Measurements from ENCODE around the gene SPATA7.
A peak's percentile ranks its signal among the peaks of the same experiment; 100 is the strongest.

Gene SPATA7

GRCh38 chr14:88430976-88431375 lies 45.5 kb downstream of the SPATA7 start:
- no peak for TF ChIP-seq CTCF (IDR thresholded peaks at IDR 0.05; ENCODE audit: low read depth, low read length, missing control alignments)
- no peak for DNase-seq (ENCODE audit: low read depth)
- no peak overlapping the region for H3K4me3 ChIP-seq (ENCODE audit: low read depth, low read length)

GRCh38 chr14:88437658-88438057 lies 52.2 kb downstream of the SPATA7 start:
- DNase-seq (ENCODE audit: low read depth): no peak
- TF ChIP-seq CTCF (IDR thresholded peaks at IDR 0.05; ENCODE audit: low read depth, low read length, missing control alignments): no peak
- H3K4me3 ChIP-seq (ENCODE audit: low read depth, low read length): no peak overlapping the region

GRCh38 chr14:88439088-88439487 lies 53.6 kb downstream of the SPATA7 start:
- no peak for TF ChIP-seq CTCF (IDR thresholded peaks at IDR 0.05; ENCODE audit: low read depth, low read length, missing control alignments)
- H3K4me3 ChIP-seq (ENCODE audit: low read depth, low read length): no peak overlapping the region
- DNase-seq (ENCODE audit: low read depth): no peak

- H3K4me3 ChIP-seq (ENCODE audit: low read depth, low read length): no peak overlapping the region
- TF ChIP-seq CTCF (IDR thresholded peaks at IDR 0.05; ENCODE audit: low read depth, low read length, missing control alignments): no peak
- DNase-seq (ENCODE audit: low read depth): no peak
Measured at GRCh38 chr14:88452231-88452630, 66.8 kb downstream of the SPATA7 start.

GRCh38 chr14:88454886-88455285 lies 69.4 kb downstream of the SPATA7 start:
- H3K4me3 ChIP-seq (ENCODE audit: low read depth, low read length): no peak overlapping the region
- DNase-seq (ENCODE audit: low read depth): no peak
- no peak for TF ChIP-seq CTCF (IDR thresholded peaks at IDR 0.05; ENCODE audit: low read depth, low read length, missing control alignments)

- DNase-seq (ENCODE audit: low read depth): no peak
- peak; percentile 55 for TF ChIP-seq CTCF (IDR thresholded peaks at IDR 0.05; ENCODE audit: low read depth, low read length, missing control alignments)
- H3K4me3 ChIP-seq (ENCODE audit: low read depth, low read length): no peak overlapping the region
Measured at GRCh38 chr14:88463318-88463717, 77.9 kb downstream of the SPATA7 start.

GRCh38 chr14:88468406-88468805 lies 82.9 kb downstream of the SPATA7 start:
- no peak for TF ChIP-seq CTCF (IDR thresholded peaks at IDR 0.05; ENCODE audit: low read depth, low read length, missing control alignments)
- H3K4me3 ChIP-seq (ENCODE audit: low read depth, low read length): no peak overlapping the region
- DNase-seq (ENCODE audit: low read depth): no peak

Data from GM12864 (cell line).